Tongue (tissue), 2 donors: ENCODE measurements around the gene FADS1. TPM values are rescaled to one million over a fixed set of nuclear protein-coding genes. Genes with fewer than 3 reads are reported as not detected.

Experiments
- DNase-seq: peaks from one replicate; pipeline ENCODE4 v3.0.0-alpha.2; 2015
- total RNA-seq: library from RNA; depleted of rRNA; stranded (reverse); fragments of >200 nt; gene quantifications from one replicate; pipeline ENCODE4 v1.2.3, GENCODE V29; 2014

Gene FADS1
- total RNA-seq, 1 donor from 2014 or later, result 17.8 TPM

- no peak for DNase-seq
Observed at GRCh38 chr11:61846362-61847020, 29.7 kb upstream of the FADS1 start.

- DNase-seq, result peak; percentile 64
Observed at GRCh38 chr11:61844909-61845565, 28.2 kb upstream of the FADS1 start.

GRCh38 chr11:61842528-61842820 is 25.7 kb upstream of the FADS1 start:
- no peak for DNase-seq

GRCh38 chr11:61841636-61842527 is 25.1 kb upstream of the FADS1 start:
- DNase-seq, result no peak

- no peak for DNase-seq
Observed at GRCh38 chr11:61840371-61840770, 23.6 kb upstream of the FADS1 start.

GRCh38 chr11:61839742-61840141 is 22.9 kb upstream of the FADS1 start:
- DNase-seq, result no peak

GRCh38 chr11:61838921-61839320 is 22.1 kb upstream of the FADS1 start:
- no peak for DNase-seq

- DNase-seq, result no peak
Observed at GRCh38 chr11:61838501-61838900, 21.7 kb upstream of the FADS1 start.

- no peak for DNase-seq
Observed at GRCh38 chr11:61837411-61838005, 20.7 kb upstream of the FADS1 start.

GRCh38 chr11:61836193-61836592 is 19.4 kb upstream of the FADS1 start:
- DNase-seq, result no peak

GRCh38 chr11:61834278-61835048 is 17.7 kb upstream of the FADS1 start:
- peak; percentile 60 for DNase-seq

- DNase-seq, result no peak
Observed at GRCh38 chr11:61833926-61834277, 17.1 kb upstream of the FADS1 start.

- no peak for DNase-seq
Observed at GRCh38 chr11:61833471-61833870, 16.7 kb upstream of the FADS1 start.

GRCh38 chr11:61832754-61833153 is 16.0 kb upstream of the FADS1 start:
- DNase-seq, result no peak

- no peak for DNase-seq
Observed at GRCh38 chr11:61832207-61832606, 15.4 kb upstream of the FADS1 start.

GRCh38 chr11:61830237-61831105 is 13.7 kb upstream of the FADS1 start:
- no peak for DNase-seq

GRCh38 chr11:61829806-61830205 is 13.0 kb upstream of the FADS1 start:
- DNase-seq, result no peak

GRCh38 chr11:61828629-61829407 is 12.0 kb upstream of the FADS1 start:
- DNase-seq, result peak; percentile 58

GRCh38 chr11:61828379-61828628 is 11.5 kb upstream of the FADS1 start:
- no peak for DNase-seq

GRCh38 chr11:61827571-61828378 is 11.0 kb upstream of the FADS1 start, which contains the start of gene FADS2:
TSS of gene FADS2 (plus strand) at chr11:61828300. CDS start at chr11:61828391, 91 bp downstream.
- peak; percentile 96 for DNase-seq
